DND-41 (cell line): ENCODE measurements around the gene HBP1.

Source experiments
- CTCF ChIP-seq: IDR thresholded peaks from 2 replicates; pipeline ENCODE4 v1.5.1; 2012; ENCODE audit warnings: borderline replicate concordance, low read length, moderate library complexity, mild to moderate bottlenecking; ENCODE audit not compliant: poor library complexity, severe bottlenecking; ENCODE audit errors: extremely low read depth
- EZH2 ChIP-seq: IDR thresholded peaks from 3 replicates; pipeline ENCODE4 v1.6.1; 2012; ENCODE audit warnings: borderline replicate concordance, low read depth, mild to moderate bottlenecking, moderate library complexity, low read length, inconsistent platforms; ENCODE audit not compliant: severe bottlenecking

- TF ChIP-seq CTCF (no peak), EZH2 (no peak)
Measured at GRCh38 chr7:107173191-107173590, 4.4 kb downstream of the HBP1 start.
